HG03060 (cell line): ENCODE data around the gene C14orf93.
"Not testable (repeated sequence)": the region's sequence is repeated elsewhere in the genome, so short reads cannot be mapped to it uniquely, and the experiment has no call there.

ENCODE experiments used
- ATAC-seq: cut with Tn5 transposase; IDR thresholded peaks from one replicate; pipeline ENCODE4 v1.9.1; 2021; ENCODE audit warnings: low read depth, moderate number of reproducible peaks; ENCODE audit not compliant: unreplicated experiment

Gene C14orf93

DNA sequence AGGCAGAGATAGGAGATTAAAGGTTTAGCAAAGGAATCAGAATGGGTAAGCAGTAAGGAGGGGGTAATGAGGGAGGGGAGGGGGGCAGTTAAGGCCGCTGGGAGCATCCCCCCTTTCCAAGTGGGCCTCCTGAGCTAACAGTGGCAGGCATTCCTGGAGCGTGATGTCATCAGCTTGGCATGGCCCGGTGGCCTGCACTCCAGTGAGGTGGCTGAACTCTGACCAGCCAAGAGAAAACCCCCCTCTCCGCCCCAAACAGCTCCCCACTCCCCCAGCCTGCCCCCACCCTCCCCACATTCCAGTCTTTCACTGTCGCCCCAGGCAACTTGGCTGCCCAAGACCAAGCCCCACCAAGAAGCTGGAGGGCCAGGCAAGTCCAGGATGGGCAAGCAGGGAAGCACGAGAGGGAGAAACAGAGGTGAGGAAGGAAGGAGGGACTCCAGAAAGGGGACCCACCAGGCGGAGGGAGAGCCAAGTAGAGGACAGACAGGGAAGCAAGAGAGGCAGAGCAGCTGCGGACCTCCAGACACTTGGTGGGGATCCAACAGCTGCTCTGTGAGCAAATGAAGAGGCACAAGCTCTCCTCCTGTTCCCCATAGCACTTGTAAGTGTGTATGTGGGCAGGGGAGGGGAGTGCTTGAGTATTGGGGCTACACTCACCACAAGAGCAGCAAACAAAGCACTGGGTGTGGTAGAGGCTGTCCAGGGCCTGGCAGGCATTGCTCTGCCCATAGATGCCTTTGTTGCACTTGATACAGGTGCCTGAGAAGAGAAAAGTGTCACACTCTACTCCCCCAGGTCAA lies 32.1 kb downstream of the C14orf93 start:
- ATAC-seq = no peak

DNA sequence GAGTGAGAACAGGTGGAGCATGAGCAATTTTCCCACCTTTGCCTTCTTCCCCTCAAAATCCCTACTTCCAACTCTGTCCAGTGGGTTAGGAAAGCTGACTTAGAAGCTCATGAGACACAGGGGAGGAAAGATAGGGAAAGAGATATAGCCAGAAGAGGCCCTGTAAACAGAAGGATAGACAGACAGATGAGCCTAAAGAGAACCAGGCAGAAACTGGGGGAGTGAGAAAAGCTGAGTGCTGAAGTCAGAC lies 32.6 kb downstream of the C14orf93 start:
- no peak for ATAC-seq

DNA sequence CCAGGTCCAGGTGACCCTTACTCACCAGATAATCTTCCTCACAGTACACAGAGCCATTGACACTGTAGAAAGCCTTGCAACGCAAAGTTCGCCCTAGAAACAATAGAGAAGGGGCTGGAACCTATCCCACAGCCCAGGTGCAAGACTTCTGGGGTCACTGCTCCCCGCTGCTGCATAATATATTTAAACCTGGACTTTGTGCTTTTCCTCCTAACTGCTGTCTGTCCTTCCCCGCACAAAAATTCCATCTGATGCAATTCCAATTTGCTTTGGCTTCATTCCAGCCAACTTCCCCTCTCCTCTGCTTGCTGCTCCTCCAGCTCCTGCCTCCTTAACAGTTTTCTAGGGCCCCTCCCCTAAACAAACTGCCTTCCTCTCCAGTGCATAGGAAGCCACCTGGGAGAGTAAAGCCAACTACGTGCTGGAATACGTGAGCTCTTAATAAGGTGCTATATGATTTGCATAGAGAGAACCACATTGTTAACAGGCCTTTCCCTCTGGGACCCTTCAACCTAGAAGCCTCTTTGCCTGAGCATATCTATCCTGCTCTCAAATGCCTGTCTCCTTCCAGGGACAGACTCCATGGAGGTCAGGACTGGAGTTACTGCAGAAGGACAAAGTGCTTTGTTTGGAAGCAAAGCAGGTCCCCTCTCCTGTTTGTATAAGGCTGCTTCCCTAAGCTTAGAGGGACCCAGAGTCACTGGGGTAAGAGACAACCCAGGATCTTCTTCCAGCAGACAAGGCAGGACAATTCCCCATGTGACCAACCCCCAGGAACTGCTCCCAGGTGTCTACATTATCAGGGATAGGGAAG lies 33.1 kb downstream of the C14orf93 start:
- no peak for ATAC-seq

DNA sequence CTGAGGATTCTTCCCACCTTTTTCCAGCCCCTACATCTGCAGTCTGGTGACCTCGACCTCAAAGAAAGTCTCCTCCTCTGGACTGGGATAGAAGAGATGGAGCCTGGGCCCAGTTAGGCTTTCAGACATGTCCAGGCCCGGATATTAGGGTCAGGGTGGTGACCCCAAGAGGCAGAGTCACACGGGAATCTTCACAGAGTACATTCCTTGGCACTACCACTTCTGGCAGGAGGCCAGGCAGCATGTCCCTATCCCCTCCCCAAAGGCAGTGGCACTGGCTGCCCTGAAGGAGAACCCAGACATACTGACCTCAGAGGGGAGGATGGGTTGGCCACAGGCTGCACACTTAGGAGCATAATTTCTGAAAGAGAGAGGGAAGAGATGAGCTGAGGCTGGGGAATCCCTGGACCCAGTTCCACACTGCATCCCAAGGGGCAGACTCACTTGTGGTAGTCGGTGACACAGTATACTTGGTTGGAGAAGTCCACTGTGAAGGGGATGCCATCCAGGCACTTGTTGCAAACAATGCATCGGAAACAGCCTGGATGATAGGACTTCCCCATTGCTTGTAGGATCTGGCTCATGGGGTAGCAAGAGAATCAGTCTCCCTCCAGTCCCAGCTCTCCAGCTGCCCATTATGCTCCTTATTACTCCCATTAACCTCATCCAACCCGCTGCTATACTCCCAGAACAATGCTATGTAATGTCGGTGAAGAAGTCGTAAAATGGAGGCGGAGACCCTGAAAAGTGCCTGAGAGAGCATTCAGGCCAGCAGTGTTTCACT lies 35.2 kb downstream of the C14orf93 start:
- no peak for ATAC-seq

DNA sequence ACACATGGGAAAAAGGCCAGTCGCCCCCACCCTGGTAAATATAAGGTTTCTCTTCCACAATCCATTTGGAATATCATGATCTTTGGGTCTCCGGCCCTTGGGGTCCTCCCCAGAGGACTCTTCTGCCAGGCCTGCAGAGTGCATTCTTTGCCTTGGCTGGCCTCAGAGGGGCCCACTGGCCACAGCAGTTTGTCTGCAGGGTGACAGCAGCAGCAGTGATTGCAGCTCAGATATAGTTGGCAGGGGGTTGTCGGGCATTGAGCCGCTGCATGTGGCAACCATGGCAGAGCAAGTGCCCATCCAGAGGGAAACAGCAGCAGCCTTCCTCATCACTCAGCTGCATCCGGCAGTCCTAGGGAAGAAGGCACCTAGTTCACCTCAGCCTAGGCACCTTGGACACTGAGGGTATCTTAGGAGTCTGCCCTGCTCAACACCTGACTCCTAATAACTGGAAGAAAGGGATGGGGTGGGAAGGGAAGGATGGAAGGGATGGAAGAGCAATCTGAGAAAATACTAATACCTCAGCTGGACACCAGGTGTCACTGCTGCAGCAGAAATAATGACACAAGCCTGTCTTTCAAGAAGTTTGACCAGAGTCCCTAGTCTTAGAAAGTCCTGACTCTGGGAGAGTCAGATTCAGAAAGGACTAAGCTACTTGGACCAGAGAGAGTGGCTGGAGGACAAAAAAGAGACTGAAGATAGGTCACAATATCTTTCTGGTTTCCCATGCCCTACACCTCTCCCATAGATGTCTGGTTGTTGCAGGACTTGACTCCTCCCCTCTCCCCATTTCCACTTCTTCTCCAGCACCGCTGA lies 36.5 kb downstream of the C14orf93 start:
- no peak for ATAC-seq

DNA sequence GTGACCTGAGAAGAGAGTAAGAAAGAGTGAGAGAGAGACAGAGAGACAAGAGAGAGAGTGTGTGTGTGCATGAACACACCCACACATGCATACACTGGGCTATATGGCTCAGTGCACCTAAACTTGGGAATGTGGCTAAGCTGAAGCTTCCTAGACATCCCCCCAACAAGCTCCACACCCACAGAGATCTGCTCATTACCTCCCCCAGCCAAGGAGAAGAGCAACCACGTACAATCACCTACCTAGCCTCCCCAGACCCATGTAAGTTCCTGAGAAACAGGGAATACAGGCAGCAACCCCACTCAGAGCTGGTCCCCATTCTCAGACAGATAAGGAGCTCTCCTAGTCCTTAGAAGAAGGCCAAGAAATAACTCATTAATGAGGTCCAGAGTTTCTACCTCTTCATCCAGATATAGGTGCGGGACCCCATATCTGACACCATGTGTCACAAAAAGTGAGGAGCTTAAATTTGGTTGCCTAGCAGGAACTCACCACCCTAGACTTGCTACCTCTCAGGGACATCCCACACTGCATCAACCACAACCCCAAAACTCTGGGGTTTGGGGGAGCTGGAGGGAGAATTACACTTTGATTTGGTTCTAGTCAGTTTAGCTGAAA lies 37.5 kb downstream of the C14orf93 start:
- no peak for ATAC-seq

DNA sequence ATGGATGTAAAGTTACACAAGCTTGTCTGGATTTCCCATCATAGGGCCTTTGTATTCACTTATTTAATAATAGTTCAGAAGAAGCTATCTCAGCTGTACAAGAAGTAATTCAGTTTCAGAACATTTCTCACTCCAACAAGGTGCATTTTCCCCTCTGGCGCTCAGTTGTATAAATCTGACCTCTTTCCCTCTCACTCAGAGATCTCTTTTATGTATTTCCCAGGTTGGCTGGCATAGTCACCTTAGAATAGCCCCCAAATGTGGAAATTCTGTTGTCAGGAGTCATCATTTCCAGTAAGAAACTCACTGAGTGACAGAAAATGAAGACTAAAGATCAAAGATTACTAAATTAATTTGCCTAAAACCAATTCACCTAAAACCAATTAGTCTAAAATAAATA lies 38.8 kb downstream of the C14orf93 start:
- no peak for ATAC-seq

DNA sequence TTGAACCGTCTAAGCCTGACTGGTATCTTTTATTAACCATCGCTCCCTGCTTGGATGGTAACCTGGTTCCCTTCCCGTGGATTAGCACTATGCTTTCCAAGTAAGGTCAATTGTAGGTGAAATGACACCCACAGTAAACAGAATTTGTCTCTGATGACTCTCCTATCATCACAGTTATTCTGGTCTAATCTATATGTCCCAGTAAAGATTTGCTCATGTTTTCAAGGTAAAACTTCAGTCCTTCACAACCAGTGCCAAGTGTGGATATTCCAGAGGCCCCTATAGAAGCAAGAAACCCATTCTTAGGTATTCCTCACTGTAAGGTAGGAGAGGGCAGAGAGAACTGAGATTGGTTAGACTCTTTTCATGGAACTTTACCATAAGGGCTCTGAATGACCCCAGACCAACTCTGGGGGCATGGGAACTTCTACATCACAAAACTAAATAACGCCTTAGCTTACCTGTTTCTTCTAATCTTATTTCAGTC lies 43.1 kb downstream of the C14orf93 start:
- ATAC-seq = no peak

DNA sequence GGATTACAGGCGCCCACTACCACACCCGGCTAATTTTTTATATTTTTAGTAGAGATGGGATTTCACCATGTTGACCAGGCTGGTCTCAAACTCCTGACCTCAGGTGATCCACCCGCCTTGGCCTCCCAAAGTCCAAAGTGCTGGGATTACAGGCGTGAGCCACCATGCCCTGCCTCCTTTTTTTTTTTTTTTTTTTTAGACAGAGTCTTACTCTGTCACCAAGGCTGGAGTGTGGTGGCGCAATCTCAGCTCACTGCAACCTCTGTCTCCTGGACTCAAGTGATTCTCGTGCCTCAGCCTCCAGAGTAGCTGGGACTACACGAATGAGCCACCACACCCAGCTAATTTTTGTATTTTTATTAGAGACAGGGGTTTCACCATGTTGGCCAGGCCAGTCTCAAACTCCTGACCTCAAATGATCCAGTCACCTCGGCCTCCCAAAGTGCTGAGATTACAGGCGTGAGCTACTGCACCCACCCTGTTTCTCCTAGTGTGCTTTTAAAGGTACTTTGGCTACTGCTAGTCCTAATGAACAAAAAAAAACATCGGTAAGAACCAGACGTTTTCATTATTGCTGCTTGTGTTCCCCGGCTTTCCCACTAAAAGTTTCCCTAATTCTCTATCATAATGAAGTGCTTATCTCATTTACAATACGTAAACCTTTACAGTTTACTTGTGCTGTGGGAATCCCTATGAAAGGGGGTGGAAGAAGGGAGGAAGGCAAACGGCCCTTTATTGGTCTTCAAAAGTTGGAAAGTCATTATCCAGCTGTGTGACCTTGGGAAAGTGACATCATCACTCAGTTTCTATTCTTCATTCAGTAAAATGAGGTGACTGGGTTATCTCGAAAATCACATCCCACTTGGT lies 43.8 kb downstream of the C14orf93 start:
- ATAC-seq = not testable (repeated sequence)

DNA sequence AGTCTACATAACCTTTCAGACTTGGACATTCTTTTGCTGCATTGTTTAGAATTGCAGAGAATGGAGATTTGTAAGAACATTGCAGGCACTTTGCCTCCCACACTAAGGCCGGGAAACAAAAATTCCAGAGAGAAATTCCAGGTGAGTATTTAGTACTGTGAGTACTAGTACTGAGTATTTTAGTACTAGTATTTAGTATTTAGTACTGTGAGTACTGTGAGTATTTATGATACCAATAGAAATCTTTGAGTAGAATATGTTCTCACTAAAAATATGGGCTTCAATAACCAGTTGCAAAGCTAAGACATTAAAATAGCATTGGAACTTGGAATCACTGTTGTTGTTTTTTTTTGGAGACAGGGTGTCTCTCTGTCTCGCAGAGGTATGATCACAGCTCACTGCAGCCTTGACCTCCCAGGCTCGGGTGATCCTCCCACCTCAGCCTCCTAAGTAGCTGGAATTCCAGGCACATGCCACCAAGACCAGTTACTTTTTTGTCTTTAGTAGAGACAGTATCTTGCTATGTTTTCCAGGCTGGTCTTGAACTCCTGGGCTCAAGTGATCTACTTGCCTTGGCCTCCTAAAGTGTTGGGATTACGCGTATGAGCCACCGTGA lies 47.8 kb downstream of the C14orf93 start:
- no peak for ATAC-seq

DNA sequence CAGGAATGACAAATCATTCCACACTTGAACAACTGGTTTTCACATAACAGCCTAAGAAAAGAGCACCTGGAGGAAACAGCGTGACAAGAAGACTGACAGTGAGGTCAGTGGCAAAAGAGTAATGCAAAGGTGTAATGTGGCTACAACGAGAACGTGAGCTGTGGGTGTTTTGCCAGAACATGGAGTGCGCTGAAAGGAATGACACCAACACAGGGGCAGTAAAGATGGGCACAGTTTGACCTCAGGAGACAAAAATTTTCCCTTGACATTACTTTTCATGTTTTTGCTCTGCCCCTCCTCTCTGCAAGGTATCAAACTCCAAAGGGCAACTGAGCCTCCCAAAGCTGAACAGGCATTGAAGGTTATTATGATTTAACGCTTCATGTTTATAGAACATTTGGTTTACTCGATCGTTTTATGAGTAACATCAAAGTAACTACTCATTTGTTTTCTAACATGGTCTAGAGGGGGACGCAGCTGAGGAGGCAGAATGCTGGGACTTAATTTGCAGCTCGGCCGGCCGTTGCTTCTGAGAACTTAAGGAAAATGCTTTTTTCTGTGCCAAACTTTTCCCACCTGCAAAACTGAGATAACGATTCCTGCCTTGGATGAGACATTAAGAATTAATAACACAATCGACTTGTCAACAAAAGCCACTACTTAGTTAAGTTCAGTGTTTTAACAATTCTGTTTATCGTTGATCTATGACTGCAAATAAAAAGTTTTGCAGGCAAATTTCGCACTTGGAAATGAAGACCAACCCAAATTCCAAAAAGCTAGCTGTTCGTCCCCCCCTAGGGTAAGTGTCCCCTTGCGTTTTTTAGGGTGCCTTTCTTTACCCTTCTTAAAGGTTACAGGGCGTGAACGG lies 54.0 kb downstream of the C14orf93 start:
- ATAC-seq = no peak

DNA sequence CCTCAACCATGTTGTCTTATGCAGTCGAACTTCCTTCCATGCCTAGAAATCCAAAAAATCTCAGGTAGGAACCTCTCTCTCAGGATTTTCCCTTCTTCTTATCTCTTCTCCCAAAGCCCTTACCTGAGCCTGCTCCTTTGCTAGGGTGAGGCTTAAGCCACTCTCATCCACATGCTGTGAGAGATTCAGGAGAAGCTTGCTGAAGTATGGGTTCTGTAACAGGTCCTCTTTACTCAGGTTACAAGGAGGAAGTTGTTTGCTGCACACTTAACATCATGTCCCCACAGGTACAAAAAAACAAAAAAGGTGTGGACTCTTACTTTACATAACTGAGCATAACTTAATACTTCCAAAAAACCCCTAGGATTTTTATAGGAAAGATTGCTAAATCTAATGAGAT lies 57.5 kb downstream of the C14orf93 start:
- ATAC-seq = no peak

DNA sequence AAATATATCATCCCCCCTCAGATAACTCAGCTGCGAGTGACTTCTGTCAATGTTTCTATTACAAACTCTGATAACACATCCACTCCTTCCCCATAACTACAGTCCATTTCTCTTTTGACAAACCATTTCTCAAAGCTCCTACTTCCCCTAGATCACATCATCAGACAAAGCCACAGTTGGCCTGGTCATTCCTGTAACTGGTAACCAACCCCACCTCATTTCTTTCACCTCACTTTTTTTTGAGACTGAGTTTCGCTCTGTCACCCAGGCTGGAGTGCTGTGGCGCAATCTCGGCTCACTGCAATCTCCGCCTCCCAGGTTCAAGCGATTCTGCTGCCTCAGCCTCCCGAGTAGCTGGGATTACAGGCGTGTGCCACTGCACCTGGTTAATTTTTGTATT lies 58.1 kb downstream of the C14orf93 start:
- ATAC-seq = not testable (repeated sequence)

DNA sequence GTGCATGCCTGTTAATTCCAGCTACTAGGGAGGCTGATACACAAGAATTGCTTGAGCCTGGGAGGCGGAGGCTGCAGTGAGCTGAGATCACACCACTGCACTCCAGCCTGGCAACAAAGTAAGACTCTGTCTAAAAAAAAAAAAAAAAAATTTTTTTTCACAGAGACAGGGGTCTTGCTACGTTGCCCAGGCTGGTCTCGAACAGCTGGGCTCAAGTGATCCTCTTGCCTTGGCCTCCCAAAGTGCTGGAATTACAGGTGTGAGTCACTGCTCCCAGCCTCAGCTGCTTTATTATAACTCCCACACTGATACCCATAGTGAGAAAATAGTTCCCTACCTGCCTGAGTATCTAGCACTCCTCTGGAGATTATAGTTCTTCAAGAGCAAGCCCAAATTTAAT lies 64.3 kb downstream of the C14orf93 start:
- no peak for ATAC-seq

DNA sequence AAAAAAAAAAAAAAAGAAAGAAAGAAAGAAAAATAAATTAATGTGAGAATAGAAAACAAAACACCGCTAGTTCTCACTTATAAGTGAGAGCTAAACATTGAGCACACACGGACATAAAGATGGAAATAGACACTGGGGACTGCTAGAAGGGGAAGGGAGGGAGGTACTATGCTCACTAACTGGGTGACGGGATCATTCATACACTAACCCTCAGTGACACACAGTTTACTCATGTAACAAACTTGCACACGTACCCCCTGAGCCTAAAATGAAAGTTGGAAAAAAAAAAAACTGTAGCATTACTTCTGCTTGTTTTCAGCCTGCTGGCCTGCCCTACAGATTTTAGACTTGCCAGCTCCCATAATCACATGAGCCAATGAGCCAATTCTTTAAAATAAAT lies 70.3 kb downstream of the C14orf93 start:
- ATAC-seq = no peak
